Measurements from ENCODE around the gene NCK1.
"Not testable (repeated sequence)": the region's sequence is repeated elsewhere in the genome, so short reads cannot be mapped to it uniquely, and the experiment has no call there.

Gene NCK1

DNA sequence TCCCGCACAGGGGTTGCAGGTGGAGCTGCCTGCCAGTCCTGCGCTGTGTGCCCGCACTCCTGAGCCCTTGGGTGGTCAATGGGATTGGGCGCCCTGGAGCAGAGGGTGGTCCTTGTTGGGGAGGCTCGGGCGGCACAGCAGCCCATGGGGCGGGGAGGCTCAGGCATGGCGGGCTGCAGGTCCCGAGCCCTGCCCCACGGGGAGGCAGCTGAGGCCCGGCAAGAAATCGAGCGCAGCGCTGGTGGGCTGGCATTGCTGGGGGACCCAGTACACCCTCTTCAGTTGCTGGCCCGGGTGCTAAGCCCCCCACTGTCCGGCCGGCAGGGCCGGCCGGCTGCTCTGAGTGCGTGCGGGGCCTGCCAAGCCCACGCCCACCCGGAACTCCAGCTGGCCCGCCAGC, 27.9 kb downstream of the NCK1 start:
- no peak for TF ChIP-seq POLR2A (IDR thresholded peaks at IDR 0.05; ENCODE audit: low read length)
- TF ChIP-seq GATA1 (IDR thresholded peaks at IDR 0.05; ENCODE audit: low read depth, low read length): no peak
- DNase-seq: no peak

GRCh38 chr3:136891934-136892855, 30.2 kb downstream of the NCK1 start:
- TF ChIP-seq POLR2A (IDR thresholded peaks at IDR 0.05; ENCODE audit: low read length) (no peak), GATA1 (IDR thresholded peaks at IDR 0.05; ENCODE audit: low read depth, low read length) (no peak)
- no peak for DNase-seq

DNA sequence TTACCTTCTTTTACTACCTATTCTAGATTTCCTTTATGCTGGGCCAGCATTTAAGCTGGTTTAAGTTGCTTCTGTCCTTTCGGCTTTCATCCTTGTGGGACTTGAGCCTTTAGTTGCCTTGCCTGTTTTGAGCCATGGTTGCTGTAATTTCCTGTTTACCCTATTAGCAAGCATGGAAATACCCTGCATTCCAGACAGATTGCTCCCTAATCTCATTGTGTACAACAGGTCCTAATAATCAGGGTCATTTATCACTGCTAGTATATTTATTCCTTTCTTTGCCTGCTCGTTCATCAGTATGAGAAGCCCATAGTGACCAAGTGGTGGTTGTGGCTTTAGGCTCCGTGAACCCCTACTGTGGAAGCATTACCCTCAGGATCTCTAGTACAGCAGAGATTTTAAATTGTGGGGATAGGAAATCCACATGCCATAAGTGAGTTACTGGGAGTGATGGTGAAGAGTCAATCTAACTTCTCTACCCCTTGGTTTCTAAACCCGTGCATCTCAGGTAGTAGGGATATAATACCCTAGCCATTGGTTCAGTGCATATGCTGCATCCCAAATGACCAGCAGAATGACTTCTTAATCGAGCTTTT, 31.9 kb downstream of the NCK1 start:
- no peak for DNase-seq
- TF ChIP-seq GATA1 (IDR thresholded peaks at IDR 0.05; ENCODE audit: low read depth, low read length) (no peak), POLR2A (IDR thresholded peaks at IDR 0.05; ENCODE audit: low read length) (no peak)

GRCh38 chr3:136897171-136897570, 35.2 kb downstream of the NCK1 start:
- not testable (repeated sequence) for DNase-seq

DNA sequence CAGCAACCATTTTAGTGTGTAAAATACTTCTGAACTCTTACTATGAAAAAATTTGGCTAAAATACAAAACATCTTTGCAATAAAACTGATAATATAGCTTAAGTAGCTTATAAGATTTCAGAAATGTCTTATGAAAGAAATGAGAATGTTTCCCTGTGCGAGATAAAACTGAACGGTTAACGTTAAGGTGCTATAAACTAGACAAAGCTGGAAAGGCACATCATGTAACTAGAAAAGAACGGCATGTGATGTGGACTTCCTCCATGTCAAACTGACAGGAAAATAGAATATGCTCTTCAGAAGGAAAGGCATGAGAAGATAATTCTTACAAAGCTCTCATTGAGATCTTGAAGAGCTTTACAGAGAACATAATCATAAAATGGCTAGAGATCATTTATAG, 36.5 kb downstream of the NCK1 start:
- TF ChIP-seq GATA1 (IDR thresholded peaks at IDR 0.05; ENCODE audit: low read depth, low read length): no peak
- TF ChIP-seq POLR2A (IDR thresholded peaks at IDR 0.05; ENCODE audit: low read length): no peak
- DNase-seq: no peak

DNA sequence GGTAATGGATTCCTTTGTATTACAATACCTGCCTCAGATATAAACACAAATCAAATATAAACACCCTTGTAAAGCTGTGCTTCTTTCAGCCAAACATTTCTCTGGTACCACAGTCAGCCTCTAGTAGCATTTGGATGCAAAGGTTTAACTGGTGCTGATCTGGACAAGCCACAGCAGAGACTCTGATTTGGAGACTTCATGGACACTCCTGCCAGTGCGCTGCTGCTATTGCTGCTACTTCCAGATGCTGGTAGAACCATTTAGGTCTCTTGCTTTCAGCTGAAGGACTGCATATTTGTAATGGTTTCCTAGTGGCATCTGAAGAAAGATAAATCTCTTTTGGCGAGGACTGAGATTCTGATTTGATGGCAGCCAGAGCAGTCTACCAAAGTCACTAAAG, 36.9 kb downstream of the NCK1 start:
- no peak for DNase-seq
- TF ChIP-seq POLR2A (IDR thresholded peaks at IDR 0.05; ENCODE audit: low read length) (no peak), GATA1 (IDR thresholded peaks at IDR 0.05; ENCODE audit: low read depth, low read length) (no peak)

DNA sequence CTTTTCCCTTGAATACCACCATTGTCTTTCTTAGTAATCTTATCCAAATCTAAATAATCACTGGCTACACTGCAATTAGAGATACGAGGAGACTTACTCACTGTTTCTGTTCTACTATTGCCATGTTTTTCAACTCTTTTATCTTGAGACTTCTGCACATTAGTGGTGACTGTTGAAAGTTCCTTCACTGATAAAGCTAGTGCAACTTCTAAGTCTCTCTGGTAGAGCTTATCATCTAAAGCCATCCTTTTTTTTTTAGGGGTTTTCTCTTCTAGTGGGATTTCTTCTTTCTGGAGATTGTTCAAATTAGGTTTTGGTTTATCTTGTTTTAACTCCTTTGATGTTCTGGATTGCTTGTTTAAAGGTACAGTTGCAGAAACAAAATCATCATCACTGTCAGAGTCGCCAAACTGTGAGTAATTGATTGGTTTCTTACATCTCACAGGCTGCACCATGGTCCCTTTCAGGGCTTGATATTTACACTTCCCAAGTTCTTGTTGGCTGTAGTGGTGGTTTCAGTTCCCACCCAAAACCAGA, 37.7 kb downstream of the NCK1 start:
- DNase-seq: peak; percentile 50 to 82
- no peak for TF ChIP-seq GATA1 (IDR thresholded peaks at IDR 0.05; ENCODE audit: low read depth, low read length)
- no peak for TF ChIP-seq POLR2A (IDR thresholded peaks at IDR 0.05; ENCODE audit: low read length)

DNA sequence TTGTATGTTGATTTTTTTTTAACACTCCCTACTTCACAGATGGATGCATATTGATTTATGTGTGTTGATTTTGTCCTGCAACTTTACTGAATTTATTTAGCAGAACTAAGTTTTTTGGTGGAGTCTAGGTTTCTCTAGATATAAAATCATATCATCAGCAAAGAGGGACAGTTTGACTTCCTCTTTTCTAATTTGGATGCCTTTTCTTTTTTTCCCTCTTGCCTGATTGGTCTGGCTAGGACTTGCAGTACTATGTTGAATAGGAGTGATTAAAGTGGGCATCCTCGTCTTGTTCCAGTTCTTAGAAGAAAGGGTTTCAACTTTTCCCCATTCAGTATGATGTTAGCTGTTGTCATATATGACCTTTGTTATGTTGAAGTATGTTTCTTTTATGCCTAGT, 38.7 kb downstream of the NCK1 start:
- not testable (repeated sequence) for DNase-seq

DNA sequence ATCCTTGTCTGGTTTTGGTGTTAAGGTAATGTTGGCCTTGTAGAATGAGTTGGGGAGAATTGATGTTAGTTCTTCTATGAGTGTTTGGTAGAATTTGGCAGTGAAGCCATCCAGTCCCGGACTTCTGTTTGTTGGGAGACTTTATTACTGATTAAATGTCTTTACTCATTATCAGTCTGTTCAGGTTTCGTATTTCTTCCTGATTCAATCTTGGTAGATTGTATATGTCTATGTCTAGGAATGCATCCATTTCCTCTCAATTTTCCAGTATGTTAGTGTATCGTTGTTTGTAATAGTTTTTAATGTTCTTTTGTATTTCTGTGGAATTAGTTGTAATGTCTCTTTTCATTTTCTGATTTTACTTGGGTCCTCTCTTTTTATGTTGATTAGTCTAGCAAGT, 39.4 kb downstream of the NCK1 start:
- TF ChIP-seq POLR2A (IDR thresholded peaks at IDR 0.05; ENCODE audit: low read length): no peak
- no peak for DNase-seq

DNA sequence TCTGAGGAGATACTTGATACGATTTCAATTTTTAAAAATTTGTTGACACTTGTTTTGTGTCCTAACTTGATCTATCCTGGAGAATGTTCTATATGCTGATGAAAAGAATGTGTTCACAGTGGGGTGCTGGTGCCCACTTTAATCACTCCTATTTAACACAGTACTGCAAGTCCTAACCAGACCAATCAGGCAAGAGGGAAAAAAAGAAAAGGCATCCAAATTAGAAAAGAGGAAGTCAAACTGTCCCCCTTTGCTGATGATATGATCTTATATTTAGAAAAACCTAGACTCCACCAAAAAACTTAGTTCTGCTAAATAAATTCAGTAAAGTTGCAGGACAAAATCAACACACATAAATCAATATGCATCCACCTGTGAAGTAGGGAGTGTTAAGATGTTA, 40.5 kb downstream of the NCK1 start:
- DNase-seq: not testable (repeated sequence)

GRCh38 chr3:136903899-136904298, 41.9 kb downstream of the NCK1 start:
- no peak for TF ChIP-seq POLR2A (IDR thresholded peaks at IDR 0.05; ENCODE audit: low read length)
- TF ChIP-seq GATA1 (IDR thresholded peaks at IDR 0.05; ENCODE audit: low read depth, low read length): no peak
- no peak for DNase-seq

GRCh38 chr3:136904746-136905145, 42.7 kb downstream of the NCK1 start:
- DNase-seq: no peak
- TF ChIP-seq POLR2A (IDR thresholded peaks at IDR 0.05; ENCODE audit: low read length) (no peak), GATA1 (IDR thresholded peaks at IDR 0.05; ENCODE audit: low read depth, low read length) (no peak)

DNA sequence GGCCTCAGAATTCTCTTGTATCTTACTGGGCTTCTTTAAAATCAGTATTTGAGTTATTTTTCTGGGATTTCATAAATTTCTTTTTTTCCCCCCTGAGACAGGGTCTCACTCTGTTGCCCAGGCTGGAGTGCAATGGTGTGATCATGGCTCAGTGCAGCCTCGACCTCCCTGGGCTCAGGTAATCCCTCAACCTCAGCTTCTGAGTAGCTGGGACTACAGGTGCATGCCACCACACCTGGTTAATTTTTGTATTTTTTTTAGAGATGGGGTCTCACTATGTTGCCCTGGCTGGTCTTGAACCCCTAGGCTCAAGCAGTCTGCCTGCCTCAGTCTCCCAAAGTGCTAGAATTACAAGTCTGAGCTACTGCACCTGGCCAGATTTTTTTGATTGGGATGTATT, 43.5 kb downstream of the NCK1 start:
- no peak for DNase-seq
- TF ChIP-seq POLR2A (IDR thresholded peaks at IDR 0.05; ENCODE audit: low read length): no peak
- no peak for TF ChIP-seq GATA1 (IDR thresholded peaks at IDR 0.05; ENCODE audit: low read depth, low read length)

DNA sequence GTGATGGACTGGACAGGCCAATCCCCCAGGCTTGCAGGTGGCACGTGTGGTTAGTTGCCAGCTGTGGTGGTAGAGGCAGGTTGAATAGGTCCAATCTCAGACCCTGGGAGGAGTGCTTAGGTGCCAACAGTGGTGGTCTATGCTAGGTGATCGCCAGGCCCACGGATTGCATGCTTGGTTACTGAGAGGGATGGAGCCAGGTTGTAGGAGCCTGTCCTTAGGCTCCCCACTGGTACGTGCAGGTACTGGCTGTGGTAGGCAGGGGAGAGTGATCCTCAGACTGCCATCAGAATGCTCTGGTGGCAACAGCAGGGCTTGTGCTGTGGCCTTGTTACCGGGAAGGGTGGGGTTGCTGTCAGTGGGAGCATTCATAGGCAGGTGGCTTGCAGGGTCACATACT, 44.7 kb downstream of the NCK1 start:
- no peak for TF ChIP-seq POLR2A (IDR thresholded peaks at IDR 0.05; ENCODE audit: low read length)
- TF ChIP-seq GATA1 (IDR thresholded peaks at IDR 0.05; ENCODE audit: low read depth, low read length): no peak
- no peak for DNase-seq

DNA sequence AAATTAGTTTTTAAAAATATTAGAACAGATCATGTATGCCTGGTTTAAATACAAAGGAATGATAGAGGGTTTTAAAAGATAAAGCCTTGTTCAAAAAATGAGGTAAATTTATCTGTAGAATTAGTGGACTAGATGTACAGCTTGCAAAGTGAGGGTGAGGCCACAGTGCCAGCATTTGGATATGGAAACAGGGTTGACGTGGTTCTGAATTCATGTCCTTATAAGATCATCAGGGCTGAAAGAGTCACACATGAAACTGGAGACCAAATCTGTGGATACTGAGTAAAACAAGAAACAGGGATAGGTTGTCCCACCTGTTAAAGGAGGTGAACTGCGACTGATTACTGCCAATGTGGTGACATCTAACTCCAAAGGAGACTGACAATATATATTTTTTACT, 46.3 kb downstream of the NCK1 start:
- DNase-seq: no peak
- no peak for TF ChIP-seq GATA1 (IDR thresholded peaks at IDR 0.05; ENCODE audit: low read depth, low read length)
- TF ChIP-seq POLR2A (IDR thresholded peaks at IDR 0.05; ENCODE audit: low read length): no peak

All from erythroblast (primary cell).